NCI-H774 (cell line): ENCODE results near the gene CAMTA1.

ENCODE experiments used
- DNase-seq: peaks from one replicate; lab custom pipeline; 2025; lab: John Stamatoyannopoulos, UW

The CAMTA1 gene

DNA sequence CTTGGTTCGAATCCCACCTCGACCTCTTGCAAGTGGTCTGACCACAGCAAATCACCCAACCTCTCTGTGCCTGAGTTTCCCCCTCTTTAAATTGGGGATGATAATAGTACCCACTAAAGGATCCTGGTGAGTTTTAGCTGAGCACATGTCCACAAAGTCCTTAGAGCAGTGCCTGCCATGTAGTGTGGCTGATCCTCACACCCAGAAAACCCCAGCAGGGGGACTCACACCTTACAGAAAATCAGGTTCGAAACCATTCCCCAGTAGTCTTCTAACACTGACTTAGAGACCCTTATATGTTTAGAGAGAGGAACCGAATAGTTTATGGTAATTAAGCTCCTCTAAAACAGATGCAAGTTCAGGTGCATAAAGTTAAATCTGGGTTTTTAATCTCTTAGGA, 89.0 kb downstream of the CAMTA1 start:
- DNase-seq = no peak

DNA sequence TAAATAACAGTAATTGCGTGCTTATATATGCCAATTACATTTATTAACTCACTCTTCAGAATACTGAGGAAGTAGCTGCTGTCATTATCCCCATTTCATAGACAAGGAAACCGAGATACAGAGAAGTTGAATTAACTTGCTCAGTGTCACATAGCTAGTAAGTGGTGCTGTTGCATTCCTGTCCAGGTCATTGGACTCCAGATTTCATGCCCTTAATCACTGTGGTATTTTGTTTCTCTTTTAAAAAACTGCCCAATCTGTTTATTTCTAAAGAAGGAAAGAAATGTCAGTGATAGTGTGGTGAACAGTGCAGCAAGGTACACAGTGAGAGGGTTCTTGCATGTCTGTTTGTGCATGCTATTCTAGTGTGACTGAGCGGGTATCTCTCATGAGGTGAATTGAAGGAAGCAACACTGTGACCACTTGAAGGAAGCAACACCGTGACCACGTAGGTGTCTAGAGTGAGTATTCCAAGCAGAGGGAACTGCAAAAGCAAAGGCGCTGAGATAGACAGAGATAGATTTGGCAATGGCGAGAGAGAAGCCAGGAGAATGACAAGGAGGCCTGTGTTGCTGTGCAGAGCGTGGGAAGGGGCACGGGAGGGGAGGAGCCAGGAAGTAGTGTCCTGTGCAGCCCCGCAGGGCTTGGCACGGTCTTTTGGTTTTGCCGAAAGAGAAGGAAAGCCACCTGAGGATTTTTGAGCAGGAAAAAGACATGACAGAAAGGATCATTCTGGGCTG, 95.9 kb downstream of the CAMTA1 start:
- no peak for DNase-seq

DNA sequence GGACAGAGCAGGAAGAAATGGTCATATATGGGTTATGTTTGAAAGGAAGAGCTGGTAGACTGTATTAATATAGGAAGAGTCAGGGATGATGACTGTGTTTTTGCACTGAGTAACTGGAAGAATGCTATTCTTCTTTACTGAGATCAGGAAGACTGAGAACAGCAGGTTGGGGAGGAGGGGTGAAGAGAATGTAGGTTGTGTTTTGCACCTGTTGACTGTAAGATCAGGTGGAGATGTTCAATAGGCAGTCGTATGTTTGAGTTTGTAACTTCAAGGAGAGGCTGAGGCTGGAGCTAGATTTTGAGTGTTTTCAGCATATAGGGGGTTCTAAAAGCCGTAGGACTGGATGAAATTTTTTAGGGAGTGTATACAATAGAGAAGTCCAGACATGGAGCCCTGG, 97.2 kb downstream of the CAMTA1 start:
- DNase-seq = no peak

DNA sequence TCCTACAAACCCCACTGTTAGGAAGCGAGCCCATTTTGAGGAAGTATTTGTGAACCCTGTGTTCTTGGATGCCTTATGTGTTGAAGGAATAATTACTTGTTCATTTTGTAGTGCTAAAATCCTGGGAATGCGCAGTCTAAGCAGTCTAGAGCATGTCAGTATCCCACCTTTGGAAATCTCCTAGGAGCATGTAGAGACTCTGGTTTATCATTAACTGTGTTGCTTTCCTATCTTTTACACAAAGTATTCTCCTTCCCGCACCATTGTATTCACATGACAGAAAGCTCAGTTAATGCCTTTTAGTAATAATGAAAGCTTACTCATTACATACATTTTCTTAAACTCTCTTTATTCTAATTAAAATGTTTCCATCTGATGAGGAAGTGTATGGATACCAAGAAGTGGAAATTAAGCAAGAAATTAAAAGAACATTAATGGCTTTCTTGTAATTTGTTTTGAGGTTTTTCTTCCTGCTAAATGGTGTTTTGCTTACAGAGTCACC, 99.4 kb downstream of the CAMTA1 start:
- DNase-seq = no peak

DNA sequence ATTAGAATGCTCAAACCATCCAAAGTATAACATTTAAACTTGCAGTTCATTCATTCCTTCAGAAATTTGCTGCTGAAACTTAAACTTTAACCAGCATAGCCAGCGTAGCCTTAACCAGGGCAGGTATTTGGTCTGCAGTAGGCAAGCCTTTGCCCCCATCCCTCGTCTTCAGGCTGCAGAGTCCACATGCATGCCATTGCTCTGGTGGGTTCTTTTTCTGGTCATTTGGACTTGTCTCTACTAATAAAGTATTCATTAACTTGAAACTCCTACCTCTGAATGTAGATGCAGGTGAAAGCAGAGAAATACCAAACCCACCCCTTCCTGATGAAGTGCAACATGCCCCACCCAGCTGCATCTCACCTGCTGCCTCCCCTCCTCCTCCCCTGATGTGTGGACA, 100.2 kb downstream of the CAMTA1 start:
- DNase-seq = no peak

DNA sequence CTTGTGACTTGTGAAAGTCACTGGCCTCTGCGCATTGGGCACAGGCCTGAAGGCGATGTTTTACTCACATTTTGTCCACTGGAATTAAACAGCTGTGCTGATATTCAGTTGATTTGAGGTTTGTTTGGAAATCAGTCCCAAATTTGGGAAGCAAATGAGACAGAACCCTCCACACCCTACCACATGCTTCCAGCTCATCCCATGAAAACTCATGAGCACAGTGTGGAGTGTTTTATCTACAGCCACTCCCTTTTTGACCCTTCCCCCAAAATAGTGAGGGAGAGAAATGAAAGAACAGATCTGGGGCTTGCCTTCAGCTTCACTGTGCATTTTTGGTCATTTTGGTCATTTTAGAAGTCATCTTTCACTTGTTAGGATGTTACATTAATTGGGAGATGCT, 101.3 kb downstream of the CAMTA1 start:
- no peak for DNase-seq

DNA sequence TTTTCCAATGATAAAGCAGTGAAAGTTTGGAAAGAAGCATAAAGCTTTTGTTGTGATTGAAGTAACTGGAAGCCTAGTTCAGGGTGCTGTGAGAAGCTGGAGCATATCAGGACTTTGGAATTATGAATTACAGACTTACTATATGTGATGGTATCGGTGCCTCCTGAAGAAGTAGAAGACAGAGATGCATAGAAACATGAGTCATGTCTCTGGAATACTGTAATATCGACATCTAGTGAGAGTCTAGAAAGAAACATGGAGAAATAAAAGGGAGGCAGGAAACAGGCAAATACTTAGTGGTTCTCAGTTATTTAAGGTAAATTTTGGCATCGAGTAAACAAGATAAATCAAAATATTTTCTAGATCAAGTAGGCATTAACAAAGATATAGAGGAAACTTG, 103.0 kb downstream of the CAMTA1 start:
- no peak for DNase-seq

DNA sequence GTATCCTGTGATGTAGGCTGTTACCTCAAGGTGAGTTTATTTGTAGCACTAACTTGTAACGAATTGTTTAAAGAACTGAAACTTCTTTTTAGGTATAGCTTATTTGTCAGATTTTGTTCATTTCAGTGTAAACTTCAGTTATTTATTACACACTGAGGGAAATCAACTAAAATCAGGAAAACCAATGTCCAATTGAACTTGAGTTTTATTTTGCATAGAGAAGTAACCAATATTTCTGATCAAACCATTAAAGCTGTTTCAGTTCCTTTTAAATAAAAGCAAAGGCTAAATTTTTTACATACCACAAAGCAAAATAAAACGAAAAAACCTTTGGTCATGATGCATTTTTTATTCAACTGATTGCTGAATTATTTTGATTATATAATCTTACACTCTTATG, 103.6 kb downstream of the CAMTA1 start:
- DNase-seq = no peak

DNA sequence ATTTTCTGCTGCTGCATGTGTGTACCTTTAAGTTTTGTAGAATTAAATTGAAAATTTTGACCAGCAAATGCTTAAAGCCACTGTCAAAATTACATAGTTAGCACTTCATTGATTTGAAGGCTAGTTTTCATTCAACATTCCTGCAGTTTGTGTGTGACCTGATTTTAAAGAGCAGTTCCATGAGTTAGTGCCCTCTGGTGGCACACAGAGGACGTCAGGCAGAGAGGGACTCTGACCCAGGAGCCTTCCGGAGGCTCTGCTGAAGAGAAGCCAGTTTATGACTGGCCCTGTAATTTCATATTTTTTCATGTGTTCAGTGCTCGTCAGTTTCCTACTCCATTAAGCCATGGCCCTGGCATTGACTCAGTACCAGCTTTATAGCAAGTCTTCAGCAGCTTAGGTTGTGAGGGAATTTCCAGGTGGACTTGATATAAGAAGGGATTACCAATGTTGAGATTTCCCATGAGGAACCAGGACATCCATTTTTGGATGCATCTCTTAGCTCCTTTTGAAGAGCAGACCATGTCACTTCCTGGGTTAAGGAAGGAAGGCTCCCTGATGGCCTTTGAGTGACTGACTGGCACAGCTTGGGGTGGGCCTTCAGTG, 104.7 kb downstream of the CAMTA1 start:
- no peak for DNase-seq

DNA sequence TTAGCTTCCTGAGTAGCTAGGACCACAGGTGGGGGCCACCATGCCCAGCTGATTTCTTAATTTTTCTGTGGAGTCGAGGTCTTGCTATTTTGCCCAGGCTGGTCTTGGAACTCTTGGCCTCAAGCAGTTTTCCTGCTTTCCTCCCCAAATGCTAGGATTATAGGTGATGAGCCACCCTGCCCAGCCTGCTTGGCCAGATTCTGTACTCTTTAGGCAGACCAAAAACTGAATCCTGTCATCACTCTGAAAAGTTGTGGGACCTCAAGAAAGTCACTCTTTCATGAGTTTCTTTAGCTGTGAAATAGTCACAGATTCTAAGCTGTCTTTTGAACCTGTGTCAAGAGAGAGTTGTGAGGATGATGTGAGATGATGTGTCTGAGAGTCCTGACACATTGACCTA, 105.4 kb downstream of the CAMTA1 start:
- no peak for DNase-seq

DNA sequence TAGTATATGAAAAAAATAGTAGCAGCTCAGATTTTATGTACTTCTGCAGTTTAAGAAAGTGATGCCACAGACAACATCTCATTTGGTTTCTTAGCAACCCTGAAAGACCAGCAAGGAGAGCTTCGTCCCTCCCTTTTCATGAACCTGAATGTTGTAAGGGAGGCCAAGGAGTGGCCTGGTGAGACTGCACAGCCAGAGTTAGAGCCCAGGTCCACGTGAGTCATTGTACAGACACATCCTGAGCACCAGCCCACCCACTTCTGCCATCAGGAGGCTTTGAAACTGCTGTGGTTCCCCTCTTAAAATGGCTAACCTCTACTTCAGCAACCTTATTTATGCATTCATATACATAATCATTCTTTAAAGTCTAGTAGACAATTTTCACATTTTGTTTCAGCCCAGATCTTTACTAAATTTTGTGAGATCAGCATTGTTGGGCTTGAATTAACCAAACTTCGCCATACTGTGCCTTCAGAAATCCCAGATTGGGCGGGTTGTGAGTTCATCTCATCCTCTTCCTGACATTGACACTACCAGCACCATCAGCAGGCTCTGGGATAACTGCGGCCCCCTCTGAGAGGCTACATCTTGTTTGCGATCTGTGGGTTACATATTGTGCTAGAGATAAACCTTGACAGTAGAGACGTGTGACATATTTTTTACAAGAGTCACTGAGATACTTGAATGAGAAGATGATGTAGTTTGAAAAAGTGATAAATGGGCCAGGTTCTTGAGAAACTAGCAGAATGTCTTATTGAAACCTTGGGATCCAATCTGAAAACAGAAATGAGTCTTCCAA, 106.7 kb downstream of the CAMTA1 start:
- no peak for DNase-seq

DNA sequence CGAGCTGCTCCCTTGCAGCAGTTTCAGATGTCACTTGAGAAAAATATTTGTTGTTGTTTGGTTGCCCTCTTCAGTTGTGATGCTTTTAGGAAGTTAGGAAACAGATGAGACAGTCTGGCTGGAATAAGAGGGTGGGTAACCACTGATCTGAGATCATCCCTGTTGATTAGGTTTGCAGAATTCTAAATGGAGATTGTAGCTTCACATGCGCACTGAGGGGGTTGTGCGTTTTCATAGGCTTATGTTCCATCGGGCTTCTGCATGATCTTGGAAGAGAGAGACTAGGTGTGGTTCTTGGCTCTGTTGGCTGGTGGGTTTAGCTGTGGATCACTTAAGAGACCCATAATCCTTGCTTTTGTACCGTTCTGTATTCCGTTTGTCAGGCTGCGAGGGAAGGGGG, 108.1 kb downstream of the CAMTA1 start:
- DNase-seq = no peak

DNA sequence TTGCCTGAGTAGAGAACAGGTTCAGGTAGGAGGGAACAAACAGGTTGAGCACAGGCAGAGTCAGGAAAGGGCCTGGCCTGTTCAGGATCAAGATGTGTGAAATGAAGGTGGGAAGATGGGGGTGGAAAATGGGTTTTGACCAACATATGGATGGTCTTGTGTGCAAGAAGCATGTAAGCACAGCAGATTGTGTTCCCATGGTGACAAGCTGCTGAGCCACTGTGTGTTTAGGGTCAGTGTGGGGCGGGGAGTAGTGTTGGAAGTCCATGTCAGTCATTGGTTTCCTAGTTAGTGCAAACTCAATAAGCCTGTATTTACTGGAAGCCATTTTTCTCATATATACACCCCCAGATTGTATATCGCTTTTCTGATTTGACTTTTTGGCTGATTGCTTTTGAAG, 111.9 kb downstream of the CAMTA1 start:
- DNase-seq = no peak

DNA sequence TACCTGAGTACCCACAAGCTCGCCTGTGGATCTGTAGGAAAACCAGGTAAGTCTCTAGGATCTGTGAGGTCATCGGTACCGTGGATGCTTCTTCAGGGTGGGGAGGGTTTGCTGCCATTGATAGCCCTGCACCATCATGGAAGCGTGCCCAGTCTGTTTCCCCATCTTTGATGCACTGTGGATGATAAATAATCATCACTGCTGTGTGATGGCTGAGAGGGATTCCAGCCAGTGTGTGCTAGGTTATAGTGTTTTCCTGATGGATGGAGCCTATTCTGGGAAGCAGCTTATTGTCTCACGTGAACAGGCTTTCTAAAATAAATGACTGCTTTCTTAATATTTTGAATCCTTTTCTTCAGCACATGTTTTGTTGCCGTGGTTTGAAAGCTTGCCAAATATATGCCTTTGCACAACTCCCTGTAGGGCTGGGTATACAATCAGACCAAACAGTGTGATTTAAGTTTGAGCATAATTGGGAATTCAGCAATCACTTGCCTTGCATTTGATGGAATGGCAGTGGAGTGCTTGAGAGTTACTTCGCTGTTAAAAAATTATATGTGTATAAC, 113.8 kb downstream of the CAMTA1 start:
- DNase-seq = no peak

DNA sequence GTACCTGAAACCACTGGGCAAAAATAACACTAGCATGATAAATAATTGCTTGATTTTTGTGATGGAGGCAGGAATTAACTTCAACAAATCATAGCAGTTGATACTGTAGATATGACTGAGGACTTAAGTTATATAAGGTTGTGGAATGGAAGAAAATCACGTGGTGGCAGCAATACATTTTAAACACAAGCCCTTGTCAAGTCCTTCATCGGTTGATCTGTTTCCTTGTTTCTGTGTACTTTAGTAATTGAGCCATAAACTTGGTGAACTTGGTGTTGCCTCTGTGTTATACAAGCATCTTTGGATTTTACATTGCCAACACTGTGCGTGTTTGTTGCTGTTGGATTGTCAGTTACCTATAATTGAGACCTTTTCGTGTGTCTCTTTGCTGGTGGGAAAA, 114.4 kb downstream of the CAMTA1 start:
- DNase-seq = no peak

DNA sequence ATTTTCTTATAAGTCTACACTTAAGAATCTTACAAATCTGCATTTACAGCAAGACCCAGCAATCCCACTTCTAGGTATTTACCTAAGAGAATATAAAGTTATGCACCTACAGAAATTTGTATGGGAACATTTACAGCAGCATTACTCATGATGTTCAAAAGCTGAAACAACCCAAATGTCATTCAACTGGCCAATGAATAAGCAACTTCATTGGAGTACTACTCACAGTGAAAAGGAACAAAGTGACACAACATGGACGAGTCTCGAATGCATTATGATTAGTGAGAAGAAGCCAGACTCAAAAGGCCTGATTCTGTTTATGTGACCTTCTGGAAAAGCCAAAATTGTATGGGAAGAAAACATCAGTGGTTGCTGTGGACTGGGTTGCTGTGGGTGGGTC, 116.9 kb downstream of the CAMTA1 start:
- DNase-seq = no peak

DNA sequence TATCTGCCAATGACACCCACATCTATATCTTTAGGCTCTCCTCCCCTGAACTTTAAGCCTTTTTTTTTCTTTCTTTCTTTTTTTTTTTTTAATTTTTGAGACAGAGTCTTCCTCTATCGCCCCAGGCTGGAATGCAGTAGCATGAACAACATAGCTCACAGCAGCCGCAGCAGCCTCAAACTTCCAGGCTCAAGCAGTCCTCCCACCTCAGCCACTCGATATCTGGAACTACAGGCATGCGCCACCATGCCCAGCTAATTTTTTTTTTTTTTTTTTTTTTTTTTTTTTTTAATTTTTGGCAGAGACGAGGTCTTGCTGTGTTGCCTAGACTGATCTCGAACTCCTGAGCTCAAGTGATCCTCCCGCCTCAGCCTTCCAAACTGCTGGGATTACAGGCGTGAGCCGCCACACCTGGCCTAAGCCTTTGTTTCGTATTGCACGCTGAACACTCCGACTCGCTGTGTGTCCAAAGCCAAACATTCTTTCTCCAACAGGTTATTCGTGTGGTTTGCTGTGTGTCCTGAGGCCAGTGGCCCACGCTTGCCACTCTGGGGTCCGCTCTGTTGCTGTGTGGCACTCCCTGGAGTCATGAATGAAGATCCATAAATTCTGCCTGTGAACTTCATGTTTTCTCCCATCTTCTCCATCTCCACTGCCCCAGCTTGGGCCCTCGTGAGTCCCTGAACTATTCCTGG, 119.4 kb downstream of the CAMTA1 start:
- no peak for DNase-seq

DNA sequence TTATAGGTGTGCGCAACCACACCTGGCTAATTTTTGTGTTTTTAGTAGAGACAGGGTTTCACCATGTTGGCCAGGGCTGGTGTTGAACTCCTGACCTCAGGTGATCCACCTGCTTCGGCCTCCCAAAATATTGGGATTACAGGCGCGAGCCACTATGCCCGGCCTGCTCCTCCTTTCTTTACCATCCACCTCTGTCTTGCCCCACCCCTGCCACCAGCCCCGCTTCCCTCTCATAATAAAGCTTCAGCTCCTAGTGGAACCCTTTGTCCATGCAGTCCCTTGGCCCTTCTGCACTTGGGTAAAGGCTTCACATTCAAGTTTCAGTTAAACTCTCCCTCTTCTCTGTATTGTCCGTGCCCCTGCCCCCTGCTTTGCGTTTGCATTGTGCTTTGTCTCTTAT, 120.1 kb downstream of the CAMTA1 start:
- no peak for DNase-seq

DNA sequence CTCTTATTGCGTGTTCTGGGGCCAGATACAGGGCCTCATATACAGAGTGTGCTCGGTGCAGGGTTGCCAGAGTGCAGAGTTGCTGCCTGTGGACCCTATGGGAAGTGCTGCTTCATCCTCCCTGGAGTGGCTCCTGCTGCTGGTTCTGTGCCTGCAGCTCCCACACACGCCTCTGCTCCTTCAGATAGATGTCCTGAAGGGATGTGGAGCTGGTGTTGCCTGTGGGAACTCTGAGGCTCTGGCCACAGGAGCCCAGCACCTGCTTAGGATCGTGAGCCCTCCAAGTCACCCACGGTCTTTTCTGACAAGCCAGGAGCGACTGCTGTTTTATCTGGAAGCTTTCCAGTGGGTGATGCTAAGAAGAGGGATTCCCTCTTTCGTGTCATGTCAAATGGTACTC, 120.5 kb downstream of the CAMTA1 start:
- DNase-seq = no peak

DNA sequence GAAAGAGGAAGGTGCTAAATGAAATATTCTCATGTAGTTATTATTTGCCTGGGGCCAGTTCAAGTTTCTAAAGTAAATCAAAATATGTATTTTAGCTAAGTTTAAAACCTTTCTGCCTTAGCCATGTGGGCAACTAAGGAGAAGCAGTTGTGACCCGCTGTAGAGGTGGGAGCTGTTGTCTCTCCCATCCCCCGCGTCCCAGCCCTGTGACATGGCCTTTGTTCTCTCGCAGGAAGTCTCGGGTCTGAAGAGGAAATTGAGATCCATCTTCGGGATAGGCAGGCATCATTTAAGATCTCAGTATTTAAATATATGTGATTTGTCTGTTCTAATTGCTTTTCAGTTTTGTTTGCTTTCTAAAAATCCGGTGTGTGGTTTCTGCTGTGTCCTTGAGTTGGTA, 121.5 kb downstream of the CAMTA1 start:
- DNase-seq = no peak

DNA sequence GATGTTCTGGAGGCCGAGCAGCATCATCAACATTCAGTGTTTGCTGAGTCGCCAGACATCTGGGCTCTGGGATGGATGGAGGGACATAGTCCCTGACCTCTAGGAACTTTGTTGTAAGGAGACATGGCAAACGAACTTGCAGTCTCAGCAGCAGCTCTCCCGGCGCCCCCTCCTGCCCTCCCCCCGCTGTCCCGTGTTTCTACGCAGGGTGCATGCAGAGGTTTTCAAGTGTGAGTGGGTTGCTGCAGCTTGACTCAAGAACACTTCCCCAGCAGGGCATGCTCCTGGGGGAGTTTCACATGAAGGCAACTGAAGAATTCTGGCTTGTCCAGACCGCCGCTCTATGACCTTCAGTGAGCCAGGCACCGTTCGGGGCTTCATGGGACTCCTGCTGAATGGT, 121.9 kb downstream of the CAMTA1 start:
- no peak for DNase-seq
